ENCODE results near the gene TM9SF4.

TM9SF4 gene

GRCh38 chr20:32089637-32090362 lies 19.7 kb upstream of the TM9SF4 start:
- H3K4me3 ChIP-seq (ENCODE audit: extremely low read depth, insufficient read depth, low read length, poor library complexity, severe bottlenecking) = no peak overlapping the region
- H3K27ac ChIP-seq (ENCODE audit: low read depth, low read length, severe bottlenecking) = no peak overlapping the region
- WGBS, 2 experiments (ENCODE audit: insufficient coverage in 2 of 2) = 20 to 42% methylated on average over 4 to 5 of the region's 5 CpGs
- H3K4me1 ChIP-seq (ENCODE audit: control insufficient read depth, insufficient read depth, low read length, poor library complexity, severe bottlenecking) = no peaks in the 10 kb centered on the region
- no peaks in the 10 kb centered on the region for H3K36me3 ChIP-seq (ENCODE audit: control insufficient read depth, insufficient read depth, low read length)
- no peaks in the 10 kb centered on the region for H3K9me3 ChIP-seq (ENCODE audit: control insufficient read depth, low read length)

GRCh38 chr20:32091888-32092346 lies 17.6 kb upstream of the TM9SF4 start:
- no peak overlapping the region for H3K4me3 ChIP-seq (ENCODE audit: extremely low read depth, insufficient read depth, low read length, poor library complexity, severe bottlenecking)
- WGBS, 2 experiments (ENCODE audit: insufficient coverage in 2 of 2) = 3 to 8% methylated on average over 5 to 7 of the region's 7 CpGs

GRCh38 chr20:32098786-32099185 lies 10.7 kb upstream of the TM9SF4 start:
- Histone ChIP-seq H3K4me3 (ENCODE audit: extremely low read depth, insufficient read depth, low read length, poor library complexity, severe bottlenecking) (no peak overlapping the region), H3K4me1 (ENCODE audit: control insufficient read depth, insufficient read depth, low read length, poor library complexity, severe bottlenecking) (no peaks in the 10 kb centered on the region), H3K27ac (ENCODE audit: low read depth, low read length, severe bottlenecking) (no peak overlapping the region), H3K36me3 (ENCODE audit: control insufficient read depth, insufficient read depth, low read length) (no peaks in the 10 kb centered on the region), H3K9me3 (ENCODE audit: control insufficient read depth, low read length) (no peaks in the 10 kb centered on the region)
- WGBS, 2 experiments (ENCODE audit: insufficient coverage in 2 of 2) = 77 to 87% methylated on average over 6 of the region's 6 CpGs

More at GRCh38 chr20:32091888-32092346, 17.6 kb upstream of the TM9SF4 start:
- no peak overlapping the region for H3K27ac ChIP-seq (ENCODE audit: low read depth, low read length, severe bottlenecking)
- H3K4me1 ChIP-seq (ENCODE audit: control insufficient read depth, insufficient read depth, low read length, poor library complexity, severe bottlenecking) = no peaks in the 10 kb centered on the region
- no peaks in the 10 kb centered on the region for H3K36me3 ChIP-seq (ENCODE audit: control insufficient read depth, insufficient read depth, low read length)
- H3K9me3 ChIP-seq (ENCODE audit: control insufficient read depth, low read length) = no peaks in the 10 kb centered on the region

- Histone ChIP-seq H3K27ac (ENCODE audit: low read depth, low read length, severe bottlenecking) (peak overlapping the region; percentile 99), H3K4me1 (ENCODE audit: control insufficient read depth, insufficient read depth, low read length, poor library complexity, severe bottlenecking) (no peaks in the 10 kb centered on the region), H3K9me3 (ENCODE audit: control insufficient read depth, low read length) (no peaks in the 10 kb centered on the region), H3K4me3 (ENCODE audit: extremely low read depth, insufficient read depth, low read length, poor library complexity, severe bottlenecking) (peak overlapping the region; percentile 77), H3K36me3 (ENCODE audit: control insufficient read depth, insufficient read depth, low read length) (peaks cover 16% of the 10 kb centered on the region)
- WGBS, 2 experiments (ENCODE audit: insufficient coverage in 2 of 2) = 83 to 100% methylated on average over 1 of the region's 5 CpGs
These were observed 611 bp upstream of the TM9SF4 start for GRCh38 chr20:32108814-32109391.

GRCh38 chr20:32110173-32110704 lies 725 bp downstream of the TM9SF4 start:
- Histone ChIP-seq H3K9me3 (ENCODE audit: control insufficient read depth, low read length) (no peaks in the 10 kb centered on the region), H3K36me3 (ENCODE audit: control insufficient read depth, insufficient read depth, low read length) (peaks cover 28% of the 10 kb centered on the region), H3K4me1 (ENCODE audit: control insufficient read depth, insufficient read depth, low read length, poor library complexity, severe bottlenecking) (no peaks in the 10 kb centered on the region), H3K27ac (ENCODE audit: low read depth, low read length, severe bottlenecking) (peak overlapping the region; percentile 99), H3K4me3 (ENCODE audit: extremely low read depth, insufficient read depth, low read length, poor library complexity, severe bottlenecking) (peak overlapping the region; percentile 77)
- WGBS, 2 experiments (ENCODE audit: insufficient coverage in 2 of 2) = 4% methylated on average over 6 of the region's 8 CpGs; no CpG with 5 or more reads in 1 of the 2 experiments

GRCh38 chr20:32110727-32111126 lies 1.2 kb downstream of the TM9SF4 start:
- Histone ChIP-seq H3K36me3 (ENCODE audit: control insufficient read depth, insufficient read depth, low read length) (peaks cover 31% of the 10 kb centered on the region), H3K4me1 (ENCODE audit: control insufficient read depth, insufficient read depth, low read length, poor library complexity, severe bottlenecking) (no peaks in the 10 kb centered on the region), H3K4me3 (ENCODE audit: extremely low read depth, insufficient read depth, low read length, poor library complexity, severe bottlenecking) (peak overlapping the region; percentile 77), H3K9me3 (ENCODE audit: control insufficient read depth, low read length) (no peaks in the 10 kb centered on the region), H3K27ac (ENCODE audit: low read depth, low read length, severe bottlenecking) (no peak overlapping the region)
- 63 to 100% methylated on average over 2 to 3 of the region's 3 CpGs for WGBS, 2 experiments (ENCODE audit: insufficient coverage in 2 of 2)

- no peaks in the 10 kb centered on the region for H3K9me3 ChIP-seq (ENCODE audit: control insufficient read depth, low read length)
- H3K4me3 ChIP-seq (ENCODE audit: extremely low read depth, insufficient read depth, low read length, poor library complexity, severe bottlenecking) = no peak overlapping the region
- WGBS, 2 experiments (ENCODE audit: insufficient coverage in 2 of 2) = 87 to 91% methylated on average over 1 of the region's 3 CpGs
- H3K4me1 ChIP-seq (ENCODE audit: control insufficient read depth, insufficient read depth, low read length, poor library complexity, severe bottlenecking) = no peaks in the 10 kb centered on the region
- H3K36me3 ChIP-seq (ENCODE audit: control insufficient read depth, insufficient read depth, low read length) = peaks cover 32% of the 10 kb centered on the region
- H3K27ac ChIP-seq (ENCODE audit: low read depth, low read length, severe bottlenecking) = no peak overlapping the region
These were observed 1.7 kb downstream of the TM9SF4 start for GRCh38 chr20:32111156-32111686.

GRCh38 chr20:32111753-32112152 lies 2.2 kb downstream of the TM9SF4 start:
- no peaks in the 10 kb centered on the region for H3K9me3 ChIP-seq (ENCODE audit: control insufficient read depth, low read length)
- peaks cover 36% of the 10 kb centered on the region for H3K36me3 ChIP-seq (ENCODE audit: control insufficient read depth, insufficient read depth, low read length)
- no peaks in the 10 kb centered on the region for H3K4me1 ChIP-seq (ENCODE audit: control insufficient read depth, insufficient read depth, low read length, poor library complexity, severe bottlenecking)
- whole genome bisulfite sequencing, 2 experiments (ENCODE audit: insufficient coverage in 2 of 2) = 100% methylated on average over 2 to 3 of the region's 3 CpGs
- no peak overlapping the region for H3K4me3 ChIP-seq (ENCODE audit: extremely low read depth, insufficient read depth, low read length, poor library complexity, severe bottlenecking)
- H3K27ac ChIP-seq (ENCODE audit: low read depth, low read length, severe bottlenecking) = no peak overlapping the region

GRCh38 chr20:32112841-32113240 lies 3.3 kb downstream of the TM9SF4 start:
- Histone ChIP-seq H3K36me3 (ENCODE audit: control insufficient read depth, insufficient read depth, low read length) (peaks cover 40% of the 10 kb centered on the region), H3K4me3 (ENCODE audit: extremely low read depth, insufficient read depth, low read length, poor library complexity, severe bottlenecking) (no peak overlapping the region), H3K9me3 (ENCODE audit: control insufficient read depth, low read length) (no peaks in the 10 kb centered on the region), H3K4me1 (ENCODE audit: control insufficient read depth, insufficient read depth, low read length, poor library complexity, severe bottlenecking) (no peaks in the 10 kb centered on the region), H3K27ac (ENCODE audit: low read depth, low read length, severe bottlenecking) (no peak overlapping the region)
- 100% methylated on average over 2 of the region's 5 CpGs; no CpG with 5 or more reads in 1 of the 2 experiments for WGBS, 2 experiments (ENCODE audit: insufficient coverage in 2 of 2)

- no peaks in the 10 kb centered on the region for H3K9me3 ChIP-seq (ENCODE audit: control insufficient read depth, low read length)
- WGBS, 2 experiments (ENCODE audit: insufficient coverage in 2 of 2) = no CpG with 5 or more reads among the region's 2 CpGs
- H3K4me3 ChIP-seq (ENCODE audit: extremely low read depth, insufficient read depth, low read length, poor library complexity, severe bottlenecking) = no peak overlapping the region
- peaks cover 46% of the 10 kb centered on the region for H3K36me3 ChIP-seq (ENCODE audit: control insufficient read depth, insufficient read depth, low read length)
- H3K4me1 ChIP-seq (ENCODE audit: control insufficient read depth, insufficient read depth, low read length, poor library complexity, severe bottlenecking) = no peaks in the 10 kb centered on the region
- no peak overlapping the region for H3K27ac ChIP-seq (ENCODE audit: low read depth, low read length, severe bottlenecking)
These were observed 4.2 kb downstream of the TM9SF4 start for GRCh38 chr20:32113591-32114260.

Measured in mesodermal cell (in vitro differentiated cells).